GM12878 (cell line): Measurements from ENCODE around the gene SETD1A. TPM values are rescaled to one million over a fixed set of nuclear protein-coding genes. Genes with fewer than 3 reads are reported as not detected.

Experiments
- BMI1 ChIP-seq: fragments of 450-650 bp; IDR thresholded peaks from 2 replicates; pipeline ENCODE4 v1.6.1; 2016; ENCODE audit warnings: mild to moderate bottlenecking, moderate library complexity, borderline replicate concordance
- CREM ChIP-seq: IDR thresholded peaks from 2 replicates; pipeline ENCODE4 v1.6.1; 2014; ENCODE audit warnings: antibody characterized with exemption, low read depth
- HDAC2 ChIP-seq: fragments of 200-600 bp; sonication (generic); IDR thresholded peaks from 2 replicates; pipeline ENCODE4 v1.6.1; 2017
- MTA2 ChIP-seq: fragments of 450-650 bp; IDR thresholded peaks from 2 replicates; pipeline ENCODE4 v1.6.1; 2016; ENCODE audit warnings: low read depth, mild to moderate bottlenecking, moderate library complexity
- NFXL1 ChIP-seq: fragments of 450-650 bp; IDR thresholded peaks from 2 replicates; pipeline ENCODE4 v1.6.1; 2017; ENCODE audit warnings: antibody characterized with exemption, mild to moderate bottlenecking, borderline replicate concordance
- POLR2A ChIP-seq: IDR thresholded peaks from 2 replicates; pipeline ENCODE4 v1.6.1; 2011; ENCODE audit warnings: low read depth, mild to moderate bottlenecking, low read length
- RAD51 ChIP-seq: fragments of 450-650 bp; IDR thresholded peaks from 2 replicates; pipeline ENCODE4 v1.6.1; 2016; ENCODE audit warnings: moderate library complexity, mild to moderate bottlenecking, inconsistent platforms
- RUNX3 ChIP-seq: IDR thresholded peaks from 2 replicates; pipeline ENCODE4 v1.6.1; 2012; ENCODE audit warnings: low read length, inconsistent platforms
- ZBED1 ChIP-seq: IDR thresholded peaks from 2 replicates; pipeline ENCODE4 v1.6.1; 2016; ENCODE audit warnings: borderline replicate concordance
- ZNF274 ChIP-seq: IDR thresholded peaks from one replicate; pipeline ENCODE4 v1.8.0; 2011; ENCODE audit not compliant: insufficient read length, insufficient read depth
- polyA plus RNA-seq, 11 experiments: library from polyadenylated mRNA; depleted of rRNA in 4 of 11; unstranded in 6 of 11; stranded (reverse) in 5 of 11; fragments of >200 nt; fragmentation: Nextera tagmentation in 4 of 11; fragmentation: Illumina TruSeq in 1 of 11; extraction: Ambion mirVana in 4 of 11; extraction: Trizol in 1 of 11; gene quantifications; 1 replicate in 1 of 11; 2 replicates in 10 of 11; pipeline versions ENCODE4 v1.2.1 to v1.2.3, GENCODE V29; 2011 to 2016; ENCODE audit warnings: inconsistent platforms in 2 of 11, missing spikeins in 2 of 11, low read depth in 1 of 11
- total RNA-seq, 4 experiments: library from RNA; depleted of rRNA in 3 of 4; stranded (reverse); fragments of >200 nt in 3 of 4; fragmentation: Illumina TruSeq in 1 of 4; extraction: Trizol in 1 of 4; gene quantifications; 2 replicates each; pipeline versions ENCODE4 v1.2.1 to v1.2.3, GENCODE V29; 2013 to 2021
- TF ChIP-seq, protein P1 (sequence below): fragments of 450-650 bp; IDR thresholded peaks from 2 replicates; pipeline ENCODE4 v1.6.1; 2016; ENCODE audit warnings: mild to moderate bottlenecking, moderate library complexity, borderline replicate concordance
- TF ChIP-seq, protein P2 (sequence below): fragments of 450-650 bp; IDR thresholded peaks from 2 replicates; pipeline ENCODE4 v1.6.1; 2014; ENCODE audit warnings: mild to moderate bottlenecking
- TF ChIP-seq, protein P3 (sequence below): fragments of 450-650 bp; IDR thresholded peaks from 2 replicates; pipeline ENCODE4 v1.6.1; 2017; ENCODE audit warnings: mild to moderate bottlenecking, moderate library complexity
- TF ChIP-seq, protein P4 (sequence below): IDR thresholded peaks from 2 replicates; pipeline ENCODE4 v1.6.1; 2012; ENCODE audit warnings: low read length, inconsistent platforms
- TF ChIP-seq, protein P5 (sequence below): IDR thresholded peaks from 2 replicates; pipeline ENCODE4 v1.6.1; 2011; ENCODE audit warnings: low read depth, mild to moderate bottlenecking, low read length, moderate library complexity, borderline replicate concordance; ENCODE audit errors: extremely low read depth

The SETD1A gene
- total and polyA plus RNA-seq, 10 of the 15 experiments (the other 5 are each of a cell fraction or from before 2014, with no cell fraction given), result 0.02 to 25.9 (median 4.9) TPM

DNA sequence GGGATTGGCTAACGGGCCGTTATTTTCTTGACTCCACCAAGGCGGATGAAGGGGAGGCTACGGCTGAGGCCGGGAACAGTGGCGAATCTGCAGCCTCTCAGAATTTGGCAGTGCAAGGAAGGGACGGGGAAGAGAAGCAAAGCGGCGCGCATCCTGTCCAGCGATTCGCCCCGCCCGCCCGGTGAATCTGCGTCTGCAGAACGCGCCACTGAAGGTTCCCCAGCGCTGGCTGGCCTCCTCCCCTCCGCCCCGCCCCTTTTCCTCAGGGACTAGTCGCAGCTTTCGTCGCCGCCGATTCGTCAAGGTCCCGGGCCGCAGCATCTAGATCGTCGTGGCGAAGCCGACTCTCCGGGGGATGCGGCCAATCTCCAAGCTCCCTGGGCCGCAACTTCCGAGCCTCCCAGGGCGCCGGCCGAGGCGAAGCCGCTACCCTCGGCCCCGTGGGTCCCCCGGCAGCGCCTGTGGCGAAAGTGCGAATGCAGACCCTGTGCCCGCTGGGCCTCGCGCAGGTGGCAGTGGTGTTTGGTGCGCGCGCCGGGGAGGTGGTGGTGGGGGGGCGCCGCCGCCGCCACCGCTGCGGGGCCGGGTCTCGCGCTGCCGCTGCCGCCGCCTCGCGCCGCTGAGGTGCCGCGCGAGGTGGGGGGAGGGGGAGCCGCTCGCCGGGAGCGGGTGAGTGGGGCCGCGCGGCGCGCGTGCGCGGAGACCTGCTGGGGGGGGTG, at the start of gene SETD1A (continued):
- TF ChIP-seq, protein P1, sequence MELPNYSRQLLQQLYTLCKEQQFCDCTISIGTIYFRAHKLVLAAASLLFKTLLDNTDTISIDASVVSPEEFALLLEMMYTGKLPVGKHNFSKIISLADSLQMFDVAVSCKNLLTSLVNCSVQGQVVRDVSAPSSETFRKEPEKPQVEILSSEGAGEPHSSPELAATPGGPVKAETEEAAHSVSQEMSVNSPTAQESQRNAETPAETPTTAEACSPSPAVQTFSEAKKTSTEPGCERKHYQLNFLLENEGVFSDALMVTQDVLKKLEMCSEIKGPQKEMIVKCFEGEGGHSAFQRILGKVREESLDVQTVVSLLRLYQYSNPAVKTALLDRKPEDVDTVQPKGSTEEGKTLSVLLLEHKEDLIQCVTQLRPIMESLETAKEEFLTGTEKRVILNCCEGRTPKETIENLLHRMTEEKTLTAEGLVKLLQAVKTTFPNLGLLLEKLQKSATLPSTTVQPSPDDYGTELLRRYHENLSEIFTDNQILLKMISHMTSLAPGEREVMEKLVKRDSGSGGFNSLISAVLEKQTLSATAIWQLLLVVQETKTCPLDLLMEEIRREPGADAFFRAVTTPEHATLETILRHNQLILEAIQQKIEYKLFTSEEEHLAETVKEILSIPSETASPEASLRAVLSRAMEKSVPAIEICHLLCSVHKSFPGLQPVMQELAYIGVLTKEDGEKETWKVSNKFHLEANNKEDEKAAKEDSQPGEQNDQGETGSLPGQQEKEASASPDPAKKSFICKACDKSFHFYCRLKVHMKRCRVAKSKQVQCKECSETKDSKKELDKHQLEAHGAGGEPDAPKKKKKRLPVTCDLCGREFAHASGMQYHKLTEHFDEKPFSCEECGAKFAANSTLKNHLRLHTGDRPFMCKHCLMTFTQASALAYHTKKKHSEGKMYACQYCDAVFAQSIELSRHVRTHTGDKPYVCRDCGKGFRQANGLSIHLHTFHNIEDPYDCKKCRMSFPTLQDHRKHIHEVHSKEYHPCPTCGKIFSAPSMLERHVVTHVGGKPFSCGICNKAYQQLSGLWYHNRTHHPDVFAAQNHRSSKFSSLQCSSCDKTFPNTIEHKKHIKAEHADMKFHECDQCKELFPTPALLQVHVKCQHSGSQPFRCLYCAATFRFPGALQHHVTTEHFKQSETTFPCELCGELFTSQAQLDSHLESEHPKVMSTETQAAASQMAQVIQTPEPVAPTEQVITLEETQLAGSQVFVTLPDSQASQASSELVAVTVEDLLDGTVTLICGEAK, result peak; percentile 93
- TF ChIP-seq NFXL1, result no peak
- TF ChIP-seq MTA2, result no peak
- peak; percentile 92 for TF ChIP-seq CREM
- peak; percentile 75 for TF ChIP-seq POLR2A
- TF ChIP-seq, protein P2, sequence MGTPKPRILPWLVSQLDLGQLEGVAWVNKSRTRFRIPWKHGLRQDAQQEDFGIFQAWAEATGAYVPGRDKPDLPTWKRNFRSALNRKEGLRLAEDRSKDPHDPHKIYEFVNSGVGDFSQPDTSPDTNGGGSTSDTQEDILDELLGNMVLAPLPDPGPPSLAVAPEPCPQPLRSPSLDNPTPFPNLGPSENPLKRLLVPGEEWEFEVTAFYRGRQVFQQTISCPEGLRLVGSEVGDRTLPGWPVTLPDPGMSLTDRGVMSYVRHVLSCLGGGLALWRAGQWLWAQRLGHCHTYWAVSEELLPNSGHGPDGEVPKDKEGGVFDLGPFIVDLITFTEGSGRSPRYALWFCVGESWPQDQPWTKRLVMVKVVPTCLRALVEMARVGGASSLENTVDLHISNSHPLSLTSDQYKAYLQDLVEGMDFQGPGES, result no peak; the same call in 1 of the 2 replicates
- no peak for TF ChIP-seq RUNX3
- no peak for TF ChIP-seq ZNF274
- TF ChIP-seq RAD51, result no peak
- TF ChIP-seq ZBED1, result no peak
- TF ChIP-seq HDAC2, result no peak
- TF ChIP-seq BMI1, result no peak
- TF ChIP-seq, protein P3, sequence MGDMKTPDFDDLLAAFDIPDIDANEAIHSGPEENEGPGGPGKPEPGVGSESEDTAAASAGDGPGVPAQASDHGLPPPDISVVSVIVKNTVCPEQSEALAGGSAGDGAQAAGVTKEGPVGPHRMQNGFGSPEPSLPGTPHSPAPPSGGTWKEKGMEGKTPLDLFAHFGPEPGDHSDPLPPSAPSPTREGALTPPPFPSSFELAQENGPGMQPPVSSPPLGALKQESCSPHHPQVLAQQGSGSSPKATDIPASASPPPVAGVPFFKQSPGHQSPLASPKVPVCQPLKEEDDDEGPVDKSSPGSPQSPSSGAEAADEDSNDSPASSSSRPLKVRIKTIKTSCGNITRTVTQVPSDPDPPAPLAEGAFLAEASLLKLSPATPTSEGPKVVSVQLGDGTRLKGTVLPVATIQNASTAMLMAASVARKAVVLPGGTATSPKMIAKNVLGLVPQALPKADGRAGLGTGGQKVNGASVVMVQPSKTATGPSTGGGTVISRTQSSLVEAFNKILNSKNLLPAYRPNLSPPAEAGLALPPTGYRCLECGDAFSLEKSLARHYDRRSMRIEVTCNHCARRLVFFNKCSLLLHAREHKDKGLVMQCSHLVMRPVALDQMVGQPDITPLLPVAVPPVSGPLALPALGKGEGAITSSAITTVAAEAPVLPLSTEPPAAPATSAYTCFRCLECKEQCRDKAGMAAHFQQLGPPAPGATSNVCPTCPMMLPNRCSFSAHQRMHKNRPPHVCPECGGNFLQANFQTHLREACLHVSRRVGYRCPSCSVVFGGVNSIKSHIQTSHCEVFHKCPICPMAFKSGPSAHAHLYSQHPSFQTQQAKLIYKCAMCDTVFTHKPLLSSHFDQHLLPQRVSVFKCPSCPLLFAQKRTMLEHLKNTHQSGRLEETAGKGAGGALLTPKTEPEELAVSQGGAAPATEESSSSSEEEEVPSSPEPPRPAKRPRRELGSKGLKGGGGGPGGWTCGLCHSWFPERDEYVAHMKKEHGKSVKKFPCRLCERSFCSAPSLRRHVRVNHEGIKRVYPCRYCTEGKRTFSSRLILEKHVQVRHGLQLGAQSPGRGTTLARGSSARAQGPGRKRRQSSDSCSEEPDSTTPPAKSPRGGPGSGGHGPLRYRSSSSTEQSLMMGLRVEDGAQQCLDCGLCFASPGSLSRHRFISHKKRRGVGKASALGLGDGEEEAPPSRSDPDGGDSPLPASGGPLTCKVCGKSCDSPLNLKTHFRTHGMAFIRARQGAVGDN, result no peak
- TF ChIP-seq, protein P4, sequence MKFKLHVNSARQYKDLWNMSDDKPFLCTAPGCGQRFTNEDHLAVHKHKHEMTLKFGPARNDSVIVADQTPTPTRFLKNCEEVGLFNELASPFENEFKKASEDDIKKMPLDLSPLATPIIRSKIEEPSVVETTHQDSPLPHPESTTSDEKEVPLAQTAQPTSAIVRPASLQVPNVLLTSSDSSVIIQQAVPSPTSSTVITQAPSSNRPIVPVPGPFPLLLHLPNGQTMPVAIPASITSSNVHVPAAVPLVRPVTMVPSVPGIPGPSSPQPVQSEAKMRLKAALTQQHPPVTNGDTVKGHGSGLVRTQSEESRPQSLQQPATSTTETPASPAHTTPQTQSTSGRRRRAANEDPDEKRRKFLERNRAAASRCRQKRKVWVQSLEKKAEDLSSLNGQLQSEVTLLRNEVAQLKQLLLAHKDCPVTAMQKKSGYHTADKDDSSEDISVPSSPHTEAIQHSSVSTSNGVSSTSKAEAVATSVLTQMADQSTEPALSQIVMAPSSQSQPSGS, result no peak
- TF ChIP-seq, protein P5, sequence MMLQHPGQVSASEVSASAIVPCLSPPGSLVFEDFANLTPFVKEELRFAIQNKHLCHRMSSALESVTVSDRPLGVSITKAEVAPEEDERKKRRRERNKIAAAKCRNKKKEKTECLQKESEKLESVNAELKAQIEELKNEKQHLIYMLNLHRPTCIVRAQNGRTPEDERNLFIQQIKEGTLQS, result no peak
